ENCODE results near the gene SIAH3.
"Not testable (repeated sequence)": the region's sequence is repeated elsewhere in the genome, so short reads cannot be mapped to it uniquely, and the experiment has no call there.

- not testable (repeated sequence) for TF ChIP-seq CTCF (conservative IDR thresholded peaks at IDR 0.05; ENCODE audit: low read length); EZH2phosphoT487 (IDR thresholded peaks at IDR 0.05; ENCODE audit: borderline replicate concordance, low read depth, low read length)
These were observed 19.6 kb upstream of the SIAH3 start for GRCh38 chr13:45871201-45871600.
